Stimulated activated CD4-positive, alpha-beta T cell treated with anti-CD3 and anti-CD28 coated beads, TNF-alpha, amount 100 ng/mL, for 4 hours (primary cell): ENCODE data around the gene VPS9D1.
"Not testable (repeated sequence)": the region's sequence is repeated elsewhere in the genome, so short reads cannot be mapped to it uniquely, and the experiment has no call there.

ENCODE experiments used
- DNase-seq, 3 experiments: peaks; one replicate each; pipeline ENCODE4 v3.0.0-alpha.2; 2020; ENCODE audit warnings: low read depth in 3 of 3

The VPS9D1 gene

DNA sequence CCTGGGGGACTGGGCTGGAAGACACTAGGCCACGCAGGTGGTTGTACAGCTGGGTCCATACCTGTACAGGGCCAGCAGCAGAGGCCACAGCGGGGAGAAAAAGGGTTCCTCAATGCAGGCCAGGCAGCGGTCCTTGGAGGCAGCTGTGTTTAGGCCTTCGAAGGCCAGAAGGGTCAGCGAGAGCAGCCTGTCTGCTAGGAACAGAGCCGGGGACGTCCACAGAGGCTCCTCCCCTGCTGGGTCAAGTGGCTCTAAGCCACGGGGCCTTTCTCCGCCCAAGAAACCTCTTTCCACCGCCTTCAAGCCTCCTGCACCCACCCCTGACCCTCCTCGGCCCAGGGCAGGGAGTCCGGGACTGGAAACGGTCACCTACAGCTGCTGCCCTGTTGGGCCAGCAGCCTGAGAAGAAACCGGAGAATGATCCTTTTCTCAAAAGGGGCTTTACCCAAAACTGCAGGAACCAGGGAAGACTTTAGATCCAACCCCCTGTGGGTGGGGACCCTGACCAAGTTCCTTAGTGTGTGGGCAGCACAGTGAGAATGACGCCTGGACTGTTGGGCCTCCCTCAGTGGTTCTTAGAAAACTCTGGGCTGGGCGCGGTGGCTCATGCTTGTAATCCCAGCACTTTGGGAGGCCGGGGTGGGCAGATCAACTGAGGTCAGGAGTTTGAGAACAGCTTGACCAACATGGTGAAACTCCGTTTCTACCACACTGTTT is 10.8 kb downstream of the VPS9D1 start:
- no peak for DNase-seq

DNA sequence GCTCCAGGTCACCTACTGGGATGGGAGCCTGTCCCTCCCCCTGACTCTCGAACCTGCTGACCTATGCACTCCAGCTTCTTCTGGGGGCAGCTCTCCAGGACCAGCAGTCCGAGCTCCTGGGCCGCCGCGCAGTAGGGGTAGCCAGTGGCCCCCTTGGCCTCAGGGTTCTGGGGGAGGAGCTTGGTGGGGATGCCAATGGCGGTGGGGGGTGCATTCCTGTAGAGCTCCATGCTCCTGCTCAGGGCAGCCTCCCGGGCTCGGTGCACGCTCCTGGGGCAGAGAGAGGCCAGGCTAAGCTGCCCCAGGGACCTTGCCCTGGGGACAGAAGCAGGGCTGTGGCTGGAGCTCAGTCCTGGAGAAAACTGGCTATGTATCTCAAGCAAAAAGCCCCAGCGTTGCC is 11.5 kb downstream of the VPS9D1 start:
- DNase-seq = no peak

DNA sequence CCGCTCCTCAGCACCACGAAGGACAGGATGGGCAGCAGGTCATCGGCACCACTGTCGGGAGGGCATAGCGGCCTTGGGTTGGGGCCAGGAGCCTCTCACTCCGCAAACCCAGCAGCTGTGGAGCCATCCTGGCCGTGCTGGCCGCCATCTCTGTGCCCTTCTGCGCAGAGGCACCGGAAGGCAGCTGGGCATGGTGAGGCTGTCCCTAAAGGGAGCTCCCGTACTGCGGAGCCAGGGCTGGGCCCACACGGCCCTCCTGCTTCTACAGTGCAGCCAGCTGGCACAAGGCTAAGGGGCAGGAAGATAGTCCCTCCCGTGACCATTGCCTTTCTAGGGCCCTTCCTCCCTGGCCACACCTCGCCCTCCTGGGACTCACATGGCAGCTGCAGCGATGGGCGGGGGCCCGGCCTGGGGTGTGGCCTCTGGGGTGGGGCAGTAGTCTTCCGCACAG is 12.2 kb downstream of the VPS9D1 start:
- DNase-seq = no peak

DNA sequence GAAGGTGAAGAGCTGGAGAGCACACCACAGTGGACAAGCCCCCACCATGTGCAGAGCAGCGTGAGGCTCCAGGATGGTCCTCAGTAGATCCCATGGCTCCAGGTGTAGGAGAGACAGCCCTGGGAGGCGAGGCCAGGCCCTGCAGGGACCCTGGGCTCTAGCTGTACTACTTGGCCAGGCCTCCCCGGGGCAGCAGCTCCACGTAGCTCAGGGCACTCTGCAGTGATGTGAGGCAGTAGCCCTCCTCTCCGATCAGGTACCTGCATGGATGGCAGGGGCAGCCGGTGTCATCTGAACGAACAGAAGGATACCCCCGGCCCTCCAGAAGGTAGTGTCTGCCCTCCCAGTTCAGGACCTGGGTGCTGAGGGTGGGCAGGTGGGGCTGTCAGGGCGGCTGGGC is 13.0 kb downstream of the VPS9D1 start:
- no peak for DNase-seq

DNA sequence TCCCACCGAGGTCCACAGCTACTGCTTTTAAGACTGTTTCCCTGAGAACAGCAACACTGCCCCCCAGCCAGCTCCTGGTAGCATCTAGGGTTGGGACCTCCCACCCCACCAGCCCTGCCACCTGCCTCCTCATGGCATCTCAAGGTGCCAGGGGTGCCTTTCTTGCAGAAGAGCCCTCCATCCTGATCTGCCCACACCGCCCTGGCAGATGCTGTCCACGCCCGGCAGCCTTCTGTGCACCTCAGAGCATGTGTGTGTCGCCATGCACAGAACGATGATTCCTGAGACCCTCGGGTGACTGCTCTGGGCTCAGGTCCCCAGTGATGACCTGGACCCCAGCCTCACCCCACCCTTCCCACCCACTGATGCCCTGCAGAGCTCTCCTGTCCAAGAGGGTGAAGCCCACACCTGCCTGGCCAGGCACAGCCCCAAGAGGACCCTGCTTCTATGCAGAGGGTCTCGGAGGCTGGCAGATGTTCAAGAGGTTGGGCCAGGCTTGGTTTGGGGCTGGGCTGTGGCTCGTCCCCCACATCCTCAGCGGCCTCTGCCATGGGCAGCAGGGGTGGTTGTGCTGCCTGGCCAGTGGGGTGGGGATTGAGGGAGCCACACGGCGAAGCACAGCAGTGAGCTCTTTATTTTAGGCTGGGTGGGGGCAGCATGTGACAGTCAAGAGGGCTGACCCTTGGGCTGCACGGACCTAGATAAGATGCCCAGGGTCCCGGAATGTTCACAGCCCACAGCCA is 14.0 kb downstream of the VPS9D1 start:
- DNase-seq = no peak

DNA sequence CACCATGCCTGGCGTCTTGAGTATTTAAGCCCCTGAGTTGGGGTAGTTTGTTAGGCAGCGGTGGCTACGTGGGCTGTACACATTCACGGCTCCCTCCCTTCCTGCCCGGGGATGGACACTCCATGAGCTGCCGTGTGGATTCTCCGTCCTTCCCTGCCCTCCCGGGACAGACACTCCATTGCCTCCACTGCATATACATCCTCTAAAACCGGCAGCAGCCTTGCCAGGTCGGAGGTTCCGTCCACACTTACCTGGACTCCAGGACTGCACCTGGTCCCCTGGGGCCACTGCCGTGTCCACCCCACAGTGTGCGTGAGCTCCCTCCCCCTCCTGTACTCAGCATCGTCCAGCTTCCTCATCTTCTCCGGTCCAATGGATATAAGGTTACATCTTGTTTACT is 15.7 kb downstream of the VPS9D1 start:
- no peak for DNase-seq

DNA sequence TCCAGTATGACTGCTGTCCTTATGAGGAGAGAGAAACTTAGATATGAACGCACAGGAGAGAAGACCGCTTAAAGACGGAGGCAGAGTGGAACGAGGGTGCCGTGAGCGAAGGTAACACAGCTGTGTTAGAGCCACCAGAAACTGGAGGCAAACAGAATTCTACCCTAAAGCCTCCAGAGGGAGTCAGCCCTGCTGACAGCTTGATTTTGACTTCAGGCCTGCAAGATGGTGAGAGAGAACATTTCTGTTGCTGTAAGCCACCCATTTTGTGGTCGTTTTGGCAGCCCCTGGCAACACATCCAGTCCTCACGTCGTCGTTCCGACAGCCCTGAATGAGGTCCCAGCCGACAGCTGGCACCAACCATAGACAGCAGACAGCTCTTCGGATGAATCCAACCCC is 16.4 kb downstream of the VPS9D1 start:
- no peak for DNase-seq

DNA sequence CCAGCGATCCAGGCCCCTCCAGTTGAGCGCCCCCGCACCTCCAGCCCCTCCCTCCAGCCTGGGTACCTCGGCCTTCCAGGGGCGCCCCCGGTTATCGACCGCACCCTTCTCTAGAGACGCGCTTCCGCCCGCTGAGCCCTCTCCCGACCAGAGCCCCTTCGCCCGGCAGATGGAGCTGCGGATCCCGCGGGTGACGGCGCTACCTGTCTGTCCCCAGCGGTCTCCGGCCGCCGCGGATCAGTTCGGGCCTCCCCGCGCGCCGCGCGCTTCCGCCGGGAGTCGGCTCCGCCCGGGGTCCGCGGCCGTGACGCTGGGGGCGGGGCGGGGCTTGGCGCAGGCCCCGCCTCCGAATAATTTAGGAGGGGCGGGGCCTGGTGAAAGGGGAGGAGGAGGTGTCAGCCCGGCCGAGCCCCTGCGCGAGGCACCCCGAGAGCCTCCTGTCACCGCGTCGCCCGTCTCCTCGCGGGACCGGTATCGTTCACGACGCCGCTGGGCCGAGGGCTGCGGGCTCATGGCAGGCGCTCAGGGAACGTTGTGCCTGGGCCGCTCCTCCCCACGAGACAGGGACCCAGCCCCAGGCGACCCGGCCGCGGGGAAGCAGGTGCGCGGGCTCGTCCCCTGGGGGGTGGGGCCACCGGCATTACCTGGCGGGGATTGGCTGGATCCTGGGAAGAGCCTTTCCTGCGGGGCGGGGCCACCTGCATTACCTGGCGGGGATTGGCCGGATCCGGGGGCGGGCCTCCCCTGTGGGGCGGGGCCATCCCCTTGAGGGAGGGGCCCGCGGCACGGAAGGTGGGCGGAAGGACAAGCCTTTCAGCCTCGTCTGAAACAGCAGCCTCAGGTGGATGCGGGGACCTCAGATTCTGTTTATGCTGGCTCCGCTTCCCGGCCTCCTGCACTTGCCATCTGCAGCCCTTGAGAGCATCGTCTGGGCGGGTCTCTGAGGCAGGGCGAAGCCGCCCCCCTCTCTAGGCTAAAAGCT is 19.0 kb downstream of the VPS9D1 start, which contains the start of gene SPATA2L:
Gene SPATA2L (minus strand): TSS at position 281 of the 982 bp plus-strand sequence. CDS start 473 bp downstream, outside the sequence.
- peak; percentile 96 to 98 (median 97) for DNase-seq

DNA sequence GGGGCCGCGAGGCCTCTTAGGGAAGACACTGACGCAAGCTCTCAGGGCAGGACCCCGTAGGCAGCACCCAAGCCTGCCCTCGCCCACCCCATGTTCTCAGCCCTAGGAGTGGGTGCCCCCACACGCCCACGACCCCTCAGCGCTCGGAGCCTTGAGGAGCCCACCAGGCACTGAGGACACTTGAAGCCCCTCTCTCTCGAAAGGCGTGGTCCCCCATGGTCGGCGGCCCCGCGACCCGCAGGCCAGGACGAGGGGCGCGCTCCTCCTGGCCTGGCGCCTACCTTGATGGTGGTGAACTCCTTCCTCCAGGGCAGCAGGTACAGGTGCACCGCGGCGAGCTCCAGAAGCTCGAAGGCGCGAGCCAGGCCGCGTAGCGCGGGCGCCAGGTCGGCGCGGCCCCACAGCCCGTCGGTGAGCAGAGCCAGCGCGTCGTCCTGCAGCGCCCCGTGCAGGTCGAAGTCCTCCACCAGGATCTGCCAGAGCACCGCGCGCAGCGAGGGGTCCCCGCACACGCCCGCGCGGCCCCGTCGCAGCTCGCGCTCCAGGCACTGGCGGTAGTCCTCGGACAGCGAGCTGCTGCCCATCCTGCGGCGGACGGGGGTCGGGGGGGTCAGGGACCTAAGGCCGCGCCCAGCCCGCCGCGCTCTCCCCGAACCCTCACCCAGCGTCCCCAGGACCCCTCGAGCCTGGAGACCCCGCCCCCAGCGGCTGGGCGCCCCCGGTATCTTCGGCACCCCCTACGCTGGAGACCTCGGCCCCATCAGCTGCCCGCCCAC is 19.9 kb downstream of the VPS9D1 start:
- DNase-seq = no peak

DNA sequence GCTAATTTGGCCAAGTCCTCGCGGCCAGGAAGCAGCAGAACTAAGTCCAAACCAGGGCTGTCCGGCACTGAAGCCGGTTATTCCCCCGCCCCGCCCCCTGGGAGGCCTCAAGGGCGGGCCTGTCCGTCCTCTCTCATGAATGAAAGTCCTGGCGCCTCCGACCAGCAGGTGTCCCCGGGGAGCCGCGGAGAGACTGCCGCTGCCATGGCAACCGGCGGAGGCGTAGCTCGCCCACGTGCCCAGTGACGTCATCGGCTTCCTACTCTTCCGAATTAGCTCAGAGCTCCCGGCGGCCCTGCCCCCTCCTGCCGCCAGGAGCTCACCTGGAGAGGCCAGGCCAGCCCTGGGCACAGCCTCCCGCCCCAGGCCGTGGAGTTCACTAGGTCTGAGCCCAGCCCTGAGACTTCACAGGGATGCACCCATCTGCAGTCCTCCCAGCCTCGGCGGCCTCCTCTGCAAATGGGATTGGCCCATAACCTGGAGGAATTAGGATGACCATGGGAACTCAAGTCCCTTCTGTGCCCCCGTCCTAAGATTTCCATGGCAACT is 20.5 kb downstream of the VPS9D1 start:
- peak; percentile 96 to 99 (median 97) for DNase-seq

DNA sequence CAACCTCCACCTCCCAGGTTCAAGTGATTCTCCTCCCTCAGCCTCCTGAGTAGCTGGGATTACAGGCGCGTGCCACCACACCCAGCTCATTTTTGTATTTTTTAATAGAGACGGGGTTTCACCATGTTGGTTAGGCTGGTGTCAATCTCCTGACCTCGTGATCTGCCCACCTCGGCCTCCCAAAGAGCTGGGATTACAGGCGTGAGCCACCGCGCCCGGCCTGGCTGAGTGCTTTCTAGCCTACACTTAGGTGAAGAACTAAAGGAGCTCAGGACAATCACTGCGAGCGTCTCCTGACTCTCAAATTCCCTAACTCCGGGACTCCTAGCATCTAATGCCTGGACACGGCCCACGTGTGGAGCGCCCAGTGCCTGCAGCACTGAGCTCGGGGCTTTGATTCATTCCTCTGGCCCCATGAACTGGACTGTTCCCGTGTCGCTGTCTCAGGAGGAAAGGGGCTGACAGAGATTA is 21.0 kb downstream of the VPS9D1 start:
- not testable (repeated sequence) for DNase-seq

DNA sequence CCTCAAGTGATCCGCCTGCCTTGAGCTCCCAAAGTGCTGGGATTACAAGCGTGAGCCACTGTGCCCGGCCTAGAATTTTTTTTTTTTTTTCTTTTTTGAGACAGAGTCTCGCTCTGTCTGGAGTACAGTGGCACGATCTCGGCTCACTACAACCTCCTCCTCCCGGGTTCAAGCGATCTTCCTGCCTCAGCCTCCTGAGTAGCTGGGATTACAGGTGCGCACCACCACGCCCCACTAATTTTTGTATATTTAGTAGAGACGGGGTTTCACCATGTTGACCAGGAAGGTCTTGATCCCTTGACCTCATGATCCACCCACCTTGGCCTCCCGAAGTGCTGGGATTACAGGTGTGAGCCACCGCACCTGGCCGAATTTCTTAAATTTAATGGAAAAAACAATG is 22.0 kb downstream of the VPS9D1 start:
- DNase-seq = not testable (repeated sequence)

DNA sequence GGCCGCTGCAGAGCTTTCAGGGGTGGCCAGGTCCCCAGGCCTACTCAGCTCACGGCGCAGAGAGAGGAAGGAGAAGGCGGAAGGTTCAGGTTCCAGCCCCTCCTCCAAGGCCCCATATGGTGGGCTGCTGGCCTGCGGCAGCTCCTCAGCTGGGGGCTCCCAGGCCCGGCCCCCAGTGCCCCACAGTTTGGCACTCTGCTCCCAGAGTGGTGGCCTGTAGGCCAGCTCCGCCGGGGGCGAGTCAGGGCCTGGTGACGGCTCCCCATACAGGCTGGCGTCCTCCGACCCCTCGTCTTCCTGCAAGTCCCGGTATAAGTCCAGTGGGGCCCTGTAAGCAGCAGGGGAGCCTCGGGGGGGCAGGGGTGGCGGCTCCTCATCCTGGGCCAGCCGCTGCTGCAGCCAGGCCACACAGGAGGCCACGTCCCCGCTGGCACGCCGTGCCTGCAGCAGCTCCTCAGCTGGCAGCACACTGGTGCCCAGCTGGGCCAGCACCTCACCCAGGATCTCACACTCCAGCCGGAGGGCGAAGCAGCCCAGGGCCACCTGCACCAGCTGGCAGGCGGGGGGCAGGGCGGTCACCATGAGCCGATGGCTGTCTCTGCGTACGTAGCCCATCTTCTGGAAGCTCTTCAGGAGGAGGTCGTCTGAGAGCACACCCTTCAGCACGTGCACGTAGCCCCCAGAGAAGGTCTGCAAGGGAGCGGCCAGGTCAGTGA is 22.9 kb downstream of the VPS9D1 start:
- DNase-seq = no peak

DNA sequence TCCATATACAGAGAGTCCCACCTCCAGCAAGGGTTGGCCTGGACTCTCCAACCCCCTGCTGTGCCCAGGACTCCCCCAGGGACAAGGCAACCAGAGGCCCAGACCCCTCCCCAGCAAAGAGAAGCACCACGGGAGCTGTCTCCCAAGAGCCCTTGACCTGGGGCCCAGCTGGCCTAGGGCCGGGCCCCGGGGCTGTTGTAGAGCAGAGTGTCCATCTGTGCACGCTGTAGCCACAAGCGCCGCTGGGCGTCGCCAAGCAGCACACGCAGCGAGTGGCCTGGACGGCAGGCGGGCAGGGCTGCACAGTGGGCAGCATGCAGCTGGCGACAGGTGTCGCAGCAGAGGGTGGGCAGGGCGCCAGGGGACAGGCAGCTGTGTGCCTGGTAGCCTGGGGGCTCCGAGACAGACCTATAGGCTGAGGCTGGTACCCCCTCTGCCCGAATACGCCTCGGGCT is 23.5 kb downstream of the VPS9D1 start:
- DNase-seq = no peak

DNA sequence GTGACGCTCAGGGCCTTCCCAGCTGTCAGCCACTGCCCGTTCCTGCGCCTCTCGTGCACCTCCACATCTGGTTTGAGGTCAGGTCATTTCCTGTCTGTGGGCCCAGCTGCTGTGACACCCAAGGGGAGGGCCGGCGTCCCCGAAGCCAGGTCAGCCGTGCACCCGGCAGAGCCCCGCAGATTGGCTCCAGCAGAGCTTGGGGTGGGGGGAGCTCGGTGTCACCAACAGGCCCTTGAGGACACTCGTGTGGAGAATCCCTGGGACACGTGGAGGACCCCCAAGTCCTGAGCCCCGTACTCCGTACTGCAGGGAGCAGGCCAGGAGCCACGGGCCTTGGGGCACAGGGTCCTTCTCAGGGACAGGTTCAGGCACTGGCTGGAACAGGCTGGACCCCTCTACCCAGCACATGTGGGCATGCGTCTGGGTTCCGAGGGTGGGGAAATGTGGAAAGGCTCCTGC is 24.0 kb downstream of the VPS9D1 start:
- no peak for DNase-seq

DNA sequence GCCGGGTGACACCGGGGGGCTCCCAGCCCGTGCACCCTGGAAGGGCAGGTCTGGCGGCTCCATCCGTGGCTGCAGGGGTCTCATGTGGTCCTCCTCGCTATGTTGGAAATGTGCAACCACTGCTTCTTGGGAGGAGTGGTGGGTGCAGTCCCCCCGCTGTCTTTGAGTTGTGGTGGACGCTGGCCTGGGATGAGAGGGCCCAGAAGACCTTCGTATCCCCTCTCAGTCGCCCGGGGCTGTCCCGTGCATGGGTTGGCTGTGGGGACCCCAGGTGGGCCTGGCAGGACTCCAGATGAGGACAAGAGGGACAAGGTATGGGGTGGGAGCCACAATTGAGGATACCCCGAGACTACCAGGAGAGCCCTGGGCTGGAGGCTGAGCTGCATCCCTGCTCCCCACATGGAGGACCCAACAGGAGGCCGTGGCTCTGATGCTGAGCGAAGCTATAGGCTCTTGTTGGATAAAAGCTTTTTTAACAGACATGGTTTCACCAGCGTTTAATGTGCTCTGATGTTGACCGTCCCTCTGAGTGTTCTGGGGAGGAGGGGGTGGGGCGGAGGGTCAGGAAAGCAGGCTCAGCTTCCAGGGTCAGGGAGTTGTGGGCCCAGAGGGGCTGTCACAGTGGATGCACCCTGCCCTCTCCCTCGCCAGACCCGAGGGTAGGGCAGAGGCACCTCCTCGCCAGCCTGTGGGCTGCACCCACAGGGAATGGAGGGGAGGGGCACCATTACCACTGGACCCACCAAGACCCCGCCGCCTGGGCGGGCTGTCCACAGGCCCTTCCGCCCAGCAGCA is 24.6 kb downstream of the VPS9D1 start:
- no peak for DNase-seq

DNA sequence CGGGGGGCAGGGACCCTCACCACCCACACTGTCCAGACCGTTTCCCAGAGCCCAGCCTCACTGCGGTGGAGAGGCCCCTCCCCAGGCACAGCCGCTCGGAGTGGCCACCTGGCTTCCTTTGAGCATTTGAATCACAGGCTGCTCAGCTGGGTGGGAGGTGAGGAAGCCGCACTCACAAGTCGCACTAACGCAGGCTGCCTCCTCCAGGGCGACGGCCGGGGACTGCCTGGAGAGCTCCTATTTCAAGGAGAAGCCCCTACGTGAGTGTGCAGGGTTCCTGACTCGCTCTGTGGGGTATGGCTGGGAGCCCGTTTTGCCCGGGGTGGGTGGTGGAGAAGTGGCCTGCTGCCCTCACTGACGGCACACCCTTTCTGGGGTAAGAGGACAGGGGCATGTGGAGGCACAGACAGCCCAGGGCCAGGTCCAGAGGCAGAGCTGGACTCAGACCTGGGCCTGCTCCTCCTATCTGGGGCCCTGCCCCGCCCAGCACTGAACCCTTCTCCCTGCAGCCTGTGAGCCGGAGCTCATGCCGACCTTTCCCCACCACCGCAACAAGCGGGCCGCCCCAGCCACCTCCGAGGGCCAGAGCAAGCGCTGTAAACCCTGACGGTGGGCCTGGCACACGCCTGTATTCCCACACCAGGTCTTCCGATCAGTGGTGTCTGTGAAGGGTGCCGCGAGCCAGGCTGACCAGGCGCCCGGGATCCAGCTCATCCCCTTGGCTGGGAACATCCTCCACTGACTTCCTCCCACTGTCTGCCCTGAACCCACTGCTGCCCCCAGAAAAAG is 25.4 kb downstream of the VPS9D1 start:
- no peak for DNase-seq

DNA sequence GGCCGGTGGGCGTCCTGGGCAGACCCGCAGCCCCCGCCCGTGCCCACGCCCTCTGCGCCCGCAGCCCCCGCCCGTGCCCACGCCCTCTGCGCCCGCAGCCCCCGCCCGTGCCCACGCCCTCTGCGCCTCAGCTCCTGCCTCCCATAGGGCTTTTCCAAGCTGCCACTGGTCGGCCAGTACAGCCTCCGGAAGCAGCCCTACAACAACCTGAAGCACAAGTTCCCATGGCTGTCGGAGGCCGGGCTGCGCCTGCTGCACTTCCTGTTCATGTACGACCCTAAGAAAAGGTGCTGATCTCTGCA is 26.0 kb downstream of the VPS9D1 start:
- DNase-seq = not testable (repeated sequence)
